Ishikawa (cell line): Measurements from ENCODE around the gene BCL2A1.

Source experiments
- CEBPB ChIP-seq: IDR thresholded peaks from 2 replicates; pipeline ENCODE4 v1.6.1; 2012
- CREB1 ChIP-seq: IDR thresholded peaks from 2 replicates; pipeline ENCODE4 v1.6.1; 2012; ENCODE audit warnings: low read depth
- EGR1 ChIP-seq: IDR thresholded peaks from 2 replicates; pipeline ENCODE4 v1.6.1; 2012
- EP300 ChIP-seq: IDR thresholded peaks from 2 replicates; pipeline ENCODE4 v1.6.1; 2012; ENCODE audit warnings: borderline replicate concordance
- FOXM1 ChIP-seq: IDR thresholded peaks from 2 replicates; pipeline ENCODE4 v1.6.1; 2012; ENCODE audit warnings: low read depth, borderline replicate concordance
- MAX ChIP-seq: IDR thresholded peaks from 2 replicates; pipeline ENCODE4 v1.6.1; 2012
- NFIC ChIP-seq: IDR thresholded peaks from 2 replicates; pipeline ENCODE4 v1.6.1; 2012
- RAD21 ChIP-seq: IDR thresholded peaks from 2 replicates; pipeline ENCODE4 v1.6.1; 2012; ENCODE audit warnings: low read depth
- TAF1 ChIP-seq: IDR thresholded peaks from 2 replicates; pipeline ENCODE4 v1.6.1; 2012; ENCODE audit warnings: low read depth, mild to moderate bottlenecking
- TCF12 ChIP-seq: IDR thresholded peaks from 2 replicates; pipeline ENCODE4 v1.6.1; 2012; ENCODE audit warnings: low read depth
- TEAD4 ChIP-seq: IDR thresholded peaks from 2 replicates; pipeline ENCODE4 v1.6.1; 2012
- USF1 ChIP-seq: IDR thresholded peaks from 2 replicates; pipeline ENCODE4 v1.6.1; 2012
- YY1 ChIP-seq: IDR thresholded peaks from 2 replicates; pipeline ENCODE4 v1.6.1; 2012; ENCODE audit warnings: low read depth
- ZBTB7A ChIP-seq: IDR thresholded peaks from 2 replicates; pipeline ENCODE4 v1.6.1; 2012; ENCODE audit warnings: low read depth
- TF ChIP-seq, protein P1 (sequence below): IDR thresholded peaks from 2 replicates; pipeline ENCODE4 v1.6.1; 2012; ENCODE audit warnings: low read depth, mild to moderate bottlenecking

Gene BCL2A1

DNA sequence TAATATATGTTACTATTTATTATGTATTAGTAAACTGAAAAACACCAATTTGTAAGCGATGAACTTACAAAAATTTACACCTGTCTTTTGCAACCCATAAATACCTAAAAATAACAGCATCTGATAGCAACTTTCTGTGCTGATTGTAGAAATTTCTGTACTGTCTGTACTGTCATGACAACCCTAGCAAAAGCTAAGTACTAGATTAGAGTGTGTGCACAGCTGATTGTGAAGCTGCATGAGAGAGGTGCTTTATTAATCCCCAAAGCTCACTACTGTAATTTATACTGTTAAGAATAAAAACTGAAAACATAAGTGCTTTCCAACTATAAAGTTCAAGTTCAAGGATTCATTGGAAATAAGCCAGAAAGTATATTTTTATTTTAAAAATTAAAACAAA is 815 bp downstream of the BCL2A1 start:
- TF ChIP-seq, protein P1, sequence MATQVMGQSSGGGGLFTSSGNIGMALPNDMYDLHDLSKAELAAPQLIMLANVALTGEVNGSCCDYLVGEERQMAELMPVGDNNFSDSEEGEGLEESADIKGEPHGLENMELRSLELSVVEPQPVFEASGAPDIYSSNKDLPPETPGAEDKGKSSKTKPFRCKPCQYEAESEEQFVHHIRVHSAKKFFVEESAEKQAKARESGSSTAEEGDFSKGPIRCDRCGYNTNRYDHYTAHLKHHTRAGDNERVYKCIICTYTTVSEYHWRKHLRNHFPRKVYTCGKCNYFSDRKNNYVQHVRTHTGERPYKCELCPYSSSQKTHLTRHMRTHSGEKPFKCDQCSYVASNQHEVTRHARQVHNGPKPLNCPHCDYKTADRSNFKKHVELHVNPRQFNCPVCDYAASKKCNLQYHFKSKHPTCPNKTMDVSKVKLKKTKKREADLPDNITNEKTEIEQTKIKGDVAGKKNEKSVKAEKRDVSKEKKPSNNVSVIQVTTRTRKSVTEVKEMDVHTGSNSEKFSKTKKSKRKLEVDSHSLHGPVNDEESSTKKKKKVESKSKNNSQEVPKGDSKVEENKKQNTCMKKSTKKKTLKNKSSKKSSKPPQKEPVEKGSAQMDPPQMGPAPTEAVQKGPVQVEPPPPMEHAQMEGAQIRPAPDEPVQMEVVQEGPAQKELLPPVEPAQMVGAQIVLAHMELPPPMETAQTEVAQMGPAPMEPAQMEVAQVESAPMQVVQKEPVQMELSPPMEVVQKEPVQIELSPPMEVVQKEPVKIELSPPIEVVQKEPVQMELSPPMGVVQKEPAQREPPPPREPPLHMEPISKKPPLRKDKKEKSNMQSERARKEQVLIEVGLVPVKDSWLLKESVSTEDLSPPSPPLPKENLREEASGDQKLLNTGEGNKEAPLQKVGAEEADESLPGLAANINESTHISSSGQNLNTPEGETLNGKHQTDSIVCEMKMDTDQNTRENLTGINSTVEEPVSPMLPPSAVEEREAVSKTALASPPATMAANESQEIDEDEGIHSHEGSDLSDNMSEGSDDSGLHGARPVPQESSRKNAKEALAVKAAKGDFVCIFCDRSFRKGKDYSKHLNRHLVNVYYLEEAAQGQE, result no peak
- no peak for TF ChIP-seq CREB1
- TF ChIP-seq MAX, result no peak
- no peak for TF ChIP-seq YY1

GRCh38 chr15:79969146-79969545 is 1.9 kb downstream of the BCL2A1 start:
- TF ChIP-seq TAF1 (no peak), EP300 (no peak), TCF12 (no peak), CEBPB (no peak), FOXM1 (no peak), CREB1 (no peak), MAX (no peak), YY1 (no peak), RAD21 (no peak), USF1 (no peak), ZBTB7A (no peak), TEAD4 (no peak), EGR1 (no peak), NFIC (no peak)
- TF ChIP-seq, protein P1, result no peak

DNA sequence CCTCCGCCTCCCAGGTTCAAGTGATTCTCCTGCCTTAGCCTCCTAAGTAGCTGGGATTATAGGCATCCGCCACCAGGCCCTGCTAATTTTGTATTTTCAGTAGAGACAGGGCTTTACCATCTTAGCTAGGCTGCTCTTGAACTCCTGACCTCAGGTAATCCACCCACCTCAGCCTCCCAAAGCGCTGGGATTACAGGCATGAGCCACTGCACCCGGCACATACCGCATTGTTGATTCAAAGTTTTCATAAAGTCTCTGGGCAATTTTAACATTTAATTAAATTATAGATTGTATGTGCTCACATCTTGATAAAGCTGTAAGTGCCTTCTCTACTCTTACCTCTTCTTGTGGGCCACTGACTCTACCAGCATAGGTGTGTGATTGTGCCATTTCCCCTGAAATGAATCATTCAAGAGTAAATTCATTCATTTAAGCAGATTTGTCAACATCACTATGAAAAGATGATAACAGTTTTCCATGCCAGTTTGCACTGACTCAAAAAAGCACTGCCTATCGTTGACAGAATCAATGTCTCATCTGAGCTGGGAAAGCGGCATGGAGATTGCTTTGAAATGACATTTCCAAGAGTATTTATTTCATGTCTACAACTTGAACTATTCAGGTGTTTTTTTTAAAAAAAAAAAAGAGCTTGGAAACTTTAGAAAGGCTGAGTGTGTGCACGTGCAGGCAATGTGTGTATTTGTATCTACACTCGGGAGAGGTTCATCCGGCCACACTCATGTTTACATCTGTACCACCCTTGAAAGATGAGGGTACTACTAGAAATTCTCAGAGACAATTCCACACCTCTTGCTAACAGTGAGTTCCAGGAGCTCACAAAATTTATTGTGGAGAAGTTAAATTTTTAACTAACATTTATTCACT is 3.5 kb downstream of the BCL2A1 start:
- TF ChIP-seq EP300 (no peak), EGR1 (no peak), CREB1 (no peak), TCF12 (no peak), ZBTB7A (no peak), RAD21 (no peak), YY1 (no peak), MAX (no peak), FOXM1 (no peak), TEAD4 (no peak), CEBPB (no peak), USF1 (no peak), NFIC (no peak), TAF1 (no peak)
- TF ChIP-seq, protein P1, result no peak

DNA sequence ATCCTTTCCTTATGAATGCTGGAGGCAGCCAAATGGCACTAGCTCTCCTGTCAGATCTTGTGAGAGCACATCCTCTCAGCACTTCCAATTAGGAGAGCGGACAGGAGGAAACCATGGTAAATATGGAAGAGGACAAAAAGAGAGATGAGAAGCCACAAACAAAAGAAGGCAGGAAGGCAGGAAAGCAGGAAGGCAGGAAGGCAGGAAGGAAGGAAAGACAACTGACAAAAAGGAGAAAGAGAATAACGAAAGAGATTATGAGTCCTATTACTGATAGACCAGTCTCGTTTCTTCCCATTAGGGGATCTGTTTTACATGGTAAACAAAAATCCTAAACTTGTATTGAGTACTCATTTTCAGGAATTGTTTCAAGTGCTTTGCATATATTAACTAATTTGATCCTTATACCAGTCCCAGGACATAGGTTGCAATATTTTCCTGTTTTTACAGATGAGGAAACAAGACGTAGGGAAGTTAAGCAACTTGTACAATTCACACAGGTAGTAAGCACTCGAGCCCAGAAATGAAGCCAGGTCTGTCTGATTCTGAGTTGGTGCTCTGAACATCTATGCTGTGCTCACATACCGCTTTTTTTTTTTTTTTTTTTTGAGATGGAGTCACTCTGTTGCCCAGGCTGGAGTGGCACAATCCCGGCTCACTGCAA is 4.2 kb downstream of the BCL2A1 start:
- no peak for TF ChIP-seq CREB1
- no peak for TF ChIP-seq EGR1
- no peak for TF ChIP-seq CEBPB
- TF ChIP-seq, protein P1, result no peak
- TF ChIP-seq ZBTB7A, result no peak
- TF ChIP-seq TAF1, result no peak
- TF ChIP-seq NFIC, result no peak
- TF ChIP-seq YY1, result no peak
- TF ChIP-seq MAX, result no peak
- no peak for TF ChIP-seq TEAD4
- TF ChIP-seq RAD21, result no peak
- no peak for TF ChIP-seq TCF12
- TF ChIP-seq EP300, result no peak
- no peak for TF ChIP-seq USF1
- no peak for TF ChIP-seq FOXM1
